ENCODE results near the gene EPHB1. TPM values are rescaled to one million over a fixed set of nuclear protein-coding genes. Genes with fewer than 3 reads are reported as not detected.

EPHB1 gene
- total RNA-seq, 1 experiment from 2014 or later: 2.8 TPM

GRCh38 chr3:135034291-135034768 lies 239.3 kb downstream of the EPHB1 start:
- Histone ChIP-seq H3K4me2 (ENCODE audit: insufficient read depth, insufficient read length, low read length) (no peak overlapping the region), H2BK5ac (ENCODE audit: insufficient read length, low read length) (no peak overlapping the region), H3K27me3 (ENCODE audit: insufficient read depth, low read length) (no peaks in the 10 kb centered on the region), H4K5ac (ENCODE audit: insufficient read length, low read depth, low read length) (no peak overlapping the region), H2BK20ac (ENCODE audit: low read depth, low read length, poor library complexity, severe bottlenecking) (no peak overlapping the region), H2AK5ac (ENCODE audit: insufficient read length, low read length) (no peak overlapping the region), H2AFZ (ENCODE audit: low read length) (no peak overlapping the region), H3K4ac (ENCODE audit: low read depth, low read length) (no peak overlapping the region), H3K23me2 (ENCODE audit: insufficient read length, low read depth, low read length, poor library complexity, severe bottlenecking) (no peaks in the 10 kb centered on the region), H3T11ph (ENCODE audit: low read length) (no peak overlapping the region), H3K9me3 (ENCODE audit: control insufficient read depth, low read depth, low read length) (no peaks in the 10 kb centered on the region), H3K56ac (ENCODE audit: insufficient read length, low read depth, low read length) (no peak overlapping the region), H3K18ac (ENCODE audit: insufficient read length, low read depth, low read length) (no peak overlapping the region), H3K4me1 (ENCODE audit: insufficient read depth, low read length) (no peaks in the 10 kb centered on the region; the same call in 1 of the 2 replicates), H3K79me1 (ENCODE audit: insufficient read depth, low read depth, low read length, poor library complexity, severe bottlenecking) (no peaks in the 10 kb centered on the region), H4K20me1 (ENCODE audit: control insufficient read depth, insufficient read depth, insufficient read length) (no peaks in the 10 kb centered on the region), H4K8ac (replicated peaks; ENCODE audit: insufficient read length, low read depth, low read length) (no peak overlapping the region), H3K27ac (ENCODE audit: insufficient read length, low read depth, low read length) (no peak overlapping the region), H4K91ac (ENCODE audit: insufficient read length, low read depth, low read length) (no peak overlapping the region), H2BK15ac (ENCODE audit: low read depth, low read length) (no peak overlapping the region), H3K9ac (ENCODE audit: extremely low read depth, insufficient read length, low read length) (no peak overlapping the region), H2BK12ac (ENCODE audit: insufficient read length, low read depth, low read length) (no peak overlapping the region), H3K14ac (ENCODE audit: insufficient read depth, low read length) (no peak overlapping the region; the same call in 1 of the 2 replicates), H2BK120ac (ENCODE audit: low read depth, low read length, poor library complexity, severe bottlenecking) (no peak overlapping the region), H3K79me2 (ENCODE audit: insufficient read depth, low read length) (no peaks in the 10 kb centered on the region), H3K23ac (ENCODE audit: insufficient read length, low read depth, low read length) (no peak overlapping the region)
- DNase-seq: no peak
- peaks cover 20 to 22% of the 10 kb centered on the region in 2 experiments for H3K4me1 Mint-ChIP-seq
- no peak overlapping the region for H3K4me3 Mint-ChIP-seq
- peaks cover 6% of the 10 kb centered on the region; the same call in 1 of the 2 replicates for H3K27me3 Mint-ChIP-seq (ENCODE audit: low read depth)
- H3K9me3 Mint-ChIP-seq: no peaks in the 10 kb centered on the region; a peak in 1 of 5 replicates
- no peak for TF ChIP-seq CTCF (conservative IDR thresholded peaks at IDR 0.05)
- H3K27ac Mint-ChIP-seq: no peak overlapping the region
- WGBS (ENCODE audit: extremely low coverage, insufficient read length, low lambda C conversion rate): no CpG with 5 or more reads among the region's 4 CpGs
- H3K36me3 Mint-ChIP-seq (ENCODE audit: insufficient read depth in 1 of 3, low read depth in 3 of 3): peaks cover 0 to 3% (median 0%) of the 10 kb centered on the region in 3 experiments; a peak in 2 of 7 replicates

All from H9 (cell line).